Heart left ventricle (tissue), 16 donors: ENCODE data around the gene COL2A1. TPM values are rescaled to one million over a fixed set of nuclear protein-coding genes. Genes with fewer than 3 reads are reported as not detected.

Experiments
- ATAC-seq, 4 donors: fragments of 200-7000 bp; cut with Tn5 transposase; one replicate each; pipeline ENCODE4 v1.9.1; 2020 to 2022; ENCODE audit warnings: moderate library complexity in 4 of 4, mild to moderate bottlenecking in 3 of 4, moderate number of reproducible peaks in 1 of 4
- DNase-seq, 5 donors: peaks; one replicate each; pipeline ENCODE4 v3.0.0-alpha.2; 2020
- H3K27ac ChIP-seq, 12 donors: fragments of 200-600 bp; sonication (generic) in 4 of 12; one replicate each; pipeline versions ENCODE4 v1.5.0 to v1.8.0; 2016 to 2022; ENCODE audit warnings: mild to moderate bottlenecking in 2 of 12
- H3K27me3 ChIP-seq, 9 donors: fragments of 200-600 bp; sonication (generic) in 2 of 9; one replicate each; pipeline versions ENCODE4 v1.5.1 to v1.8.0; 2016 to 2022; ENCODE audit warnings: mild to moderate bottlenecking in 3 of 9
- H3K36me3 ChIP-seq, 9 donors: fragments of 200-600 bp; sonication (generic) in 2 of 9; one replicate each; pipeline versions ENCODE4 v1.5.0 to v1.8.0; 2018 to 2022; ENCODE audit warnings: mild to moderate bottlenecking in 2 of 9
- H3K4me1 ChIP-seq, 12 donors: fragments of 200-600 bp; sonication (generic) in 4 of 12; one replicate each; pipeline versions ENCODE4 v1.5.0 to v1.8.0; 2016 to 2022; ENCODE audit warnings: mild to moderate bottlenecking in 3 of 12
- H3K4me3 ChIP-seq, 12 donors: fragments of 200-600 bp; sonication (generic) in 4 of 12; one replicate each; pipeline versions ENCODE4 v1.5.0 to v1.8.0; 2017 to 2022; ENCODE audit warnings: mild to moderate bottlenecking in 9 of 12, moderate library complexity in 4 of 12
- H3K9me3 ChIP-seq, 12 donors: fragments of 200-600 bp; sonication (generic) in 4 of 12; one replicate each; pipeline versions ENCODE4 v1.5.0 to v1.8.0; 2016 to 2022; ENCODE audit warnings: mild to moderate bottlenecking in 1 of 12
- CTCF ChIP-seq, 12 donors: fragments of 200-600 bp; sonication (generic) in 4 of 12; IDR thresholded peaks; one replicate each; pipeline versions ENCODE4 v1.5.0 to v1.8.0; 2018 to 2022; ENCODE audit warnings: antibody characterized with exemption in 12 of 12, mild to moderate bottlenecking in 5 of 12
- POLR2A ChIP-seq, 2 donors: fragments of 450-650 bp; IDR thresholded peaks; one replicate each; pipeline ENCODE4 v1.6.1; 2017; ENCODE audit warnings: antibody characterized with exemption in 2 of 2, mild to moderate bottlenecking in 2 of 2, moderate library complexity in 2 of 2
- WGBS, 4 donors: extraction: QIAGEN DNeasy Blood & Tissue Kit in 2 of 4; methylation state at CpG; one replicate each; pipeline versions ENCODE4 v1.1.5 to v1.1.7; 2013 to 2018; 5-methylcytosine and 5-hydroxymethylcytosine counted together
- intact Hi-C, 10 donors: fragments of 100-400 bp; cut with DNase I; formaldehyde crosslinking; loops; one replicate each; pipeline versions ENCODE4 v1.11.1 to v1.14.2; 2022
- polyA plus RNA-seq, 2 donors: library from polyadenylated mRNA; stranded (reverse); fragments of 200-250 nt; gene quantifications; one replicate each; pipeline ENCODE4 v1.2.3, GENCODE V29; 2013
- total RNA-seq, 9 donors: library from RNA; depleted of rRNA in 2 of 9; stranded (reverse); fragments of >200 nt in 2 of 9; fragmentation: NEBNext Ultra II Directional in 3 of 9; extraction: Animal tissue kit (Norgen Biotek cat#: 25700) in 3 of 9; gene quantifications; one replicate each; pipeline versions ENCODE4 v1.1.0 to v1.2.4, GENCODE V29; 2016 to 2023
- donor health status: ischemic (EF 13 %, LVEDD 7.1; RV severe dilation, severe dysfunction).
- donor health status: healthy with polysubstance abuse.
- donor health status: DM: no; HTN: yes; CAD: no.
- donor health status: DM: no; HTN: no; CAD: no.
- donor health status: ischemic (EF 25% LVEDD 6.9; RV normal size, moderate dysfunction).
- donor health status: ischemic (EF 25% LVEDD 5.7; RV mildly dilated, moderate dysfunction).
- donor health status: healthy.
- donor health status: DM: yes; HTN: yes; CAD: no.
- donor health status: ischemic (EF 35%, LVEDD 5.7; RV mildly dilated, moderate dysfunction).
- donor health status: nonischemic (EF 11% LVEDD 7.7; RV severe dilation, severe dysfunction).
- donor health status: DM: yes; HTN: yes; CAD: no.
- donor health status: PGD.
- donor health status: ischemic (EF 29% LVEDD 5.4; RV normal size, mild dysfunction).
- donor health status: nonischemic (EF 23%, LVEDD 6.1; RV moderate dilation, normal function).

The COL2A1 gene
- total and polyA plus RNA-seq, 11 donors, result 0.04 to 0.39 (median 0.05) TPM; not detected in 8

DNA sequence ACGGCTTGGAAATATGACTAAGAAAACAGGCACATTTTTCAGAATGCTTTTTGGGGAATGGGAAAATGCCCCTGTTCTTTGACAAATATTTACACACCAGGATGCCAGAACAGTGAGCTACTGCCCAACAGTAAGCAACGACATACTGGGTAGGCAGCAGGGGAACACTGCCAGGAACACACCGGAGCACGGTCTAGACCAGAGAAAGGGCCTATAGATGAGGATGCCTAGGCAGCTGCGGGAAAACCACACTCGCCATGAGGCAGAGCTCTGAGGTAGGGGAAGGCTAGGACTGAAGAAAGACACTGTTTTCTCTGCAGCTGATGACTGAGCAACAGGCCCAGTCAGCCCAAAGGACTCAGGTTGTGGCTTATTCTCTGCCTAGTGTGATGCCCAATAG lies 45.9 kb upstream of the COL2A1 start:
- H3K27ac ChIP-seq, result no peak overlapping the region
- H3K36me3 ChIP-seq, result peaks cover 0 to 65% (median 45%) of the 10 kb centered on the region in 9 donors
- TF ChIP-seq POLR2A (IDR thresholded peaks at IDR 0.05) (no peak), CTCF (IDR thresholded peaks at IDR 0.05) (no peak)
- no peaks in the 10 kb centered on the region for H3K9me3 ChIP-seq
- ATAC-seq (no peak), DNase-seq (no peak)
- intact Hi-C loops, result no loop called here
- WGBS, 4 donors, result 92 to 96% (median 95%) methylated on average over 6 of the region's 6 CpGs
- no peaks in the 10 kb centered on the region for H3K27me3 ChIP-seq
- peaks cover 0 to 12% (median 3%) of the 10 kb centered on the region in 12 donors for H3K4me1 ChIP-seq
- H3K4me3 ChIP-seq, result no peak overlapping the region

- no peaks in the 10 kb centered on the region for H3K27me3 ChIP-seq
- intact Hi-C loops, result no loop called here
- no peaks in the 10 kb centered on the region for H3K4me1 ChIP-seq
- H3K9me3 ChIP-seq, result no peaks in the 10 kb centered on the region
- 91 to 100% (median 96%) methylated on average over 2 of the region's 2 CpGs for WGBS, 4 donors
- H3K27ac ChIP-seq, result no peak overlapping the region
- H3K4me3 ChIP-seq, result no peak overlapping the region
- peaks cover 0 to 83% (median 66%) of the 10 kb centered on the region in 9 donors for H3K36me3 ChIP-seq
- TF ChIP-seq POLR2A (IDR thresholded peaks at IDR 0.05) (no peak), CTCF (IDR thresholded peaks at IDR 0.05) (no peak)
- ATAC-seq (no peak), DNase-seq (no peak)
Measured at GRCh38 chr12:48045965-48046518, 41.8 kb upstream of the COL2A1 start.

DNA sequence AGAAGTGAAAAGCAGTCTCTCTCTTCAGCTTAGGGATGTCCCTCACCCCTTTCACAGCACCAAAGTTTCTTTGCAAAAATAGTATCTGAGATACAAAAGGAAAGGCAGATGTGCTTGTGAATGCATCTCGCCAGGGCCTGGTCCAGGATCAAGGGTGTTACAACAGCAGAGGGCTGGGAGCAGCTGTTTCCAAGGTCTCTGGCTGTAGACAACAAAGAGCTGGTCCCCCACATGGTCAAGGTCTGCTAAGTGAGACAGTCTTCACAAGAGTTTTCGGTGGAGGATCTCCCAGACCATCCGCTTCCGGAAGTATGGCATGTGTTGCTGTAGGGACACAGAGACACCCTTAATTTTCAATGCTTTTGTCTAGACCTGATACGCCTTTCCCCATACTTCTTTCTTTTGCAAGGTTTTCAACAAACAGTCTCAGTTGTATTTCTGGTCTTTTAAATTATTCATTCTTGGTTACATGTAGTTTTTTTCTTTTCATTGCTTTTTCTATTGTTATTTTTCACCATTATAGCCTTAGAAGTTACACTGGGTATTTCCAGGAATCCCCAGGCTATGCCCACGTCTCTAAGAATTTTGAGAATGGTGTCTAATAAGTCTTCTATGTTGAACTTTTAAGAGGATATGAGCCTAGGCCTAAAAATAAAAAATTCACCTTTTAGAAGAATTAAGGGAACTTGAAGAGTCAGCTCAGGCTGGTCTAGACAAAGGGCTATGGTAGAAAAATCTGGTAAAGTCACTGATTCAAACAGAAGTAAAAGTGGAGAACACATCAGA lies 41.0 kb upstream of the COL2A1 start:
- DNase-seq, result no peak
- Histone ChIP-seq H3K27me3 (no peaks in the 10 kb centered on the region), H3K4me1 (no peaks in the 10 kb centered on the region), H3K27ac (no peak overlapping the region), H3K9me3 (no peaks in the 10 kb centered on the region), H3K4me3 (no peak overlapping the region), H3K36me3 (peaks cover 0 to 78% (median 66%) of the 10 kb centered on the region in 9 donors)
- ATAC-seq, result no peak
- TF ChIP-seq POLR2A (IDR thresholded peaks at IDR 0.05) (no peak), CTCF (IDR thresholded peaks at IDR 0.05) (no peak)
- intact Hi-C loops, result no loop called here
- whole genome bisulfite sequencing, 4 donors, result 95 to 97% (median 96%) methylated on average over 6 of the region's 6 CpGs

GRCh38 chr12:48044396-48044795 lies 40.1 kb upstream of the COL2A1 start:
- WGBS, 4 donors, result 90 to 95% (median 93%) methylated on average over 7 of the region's 7 CpGs
- no peaks in the 10 kb centered on the region for H3K4me1 ChIP-seq
- H3K36me3 ChIP-seq, result peaks cover 0 to 70% (median 63%) of the 10 kb centered on the region in 9 donors
- no peaks in the 10 kb centered on the region for H3K27me3 ChIP-seq
- DNase-seq (no peak), ATAC-seq (no peak)
- intact Hi-C loops, result no loop called here
- no peak overlapping the region for H3K4me3 ChIP-seq
- H3K27ac ChIP-seq, result no peak overlapping the region
- TF ChIP-seq POLR2A (IDR thresholded peaks at IDR 0.05) (no peak), CTCF (IDR thresholded peaks at IDR 0.05) (no peak)
- H3K9me3 ChIP-seq, result no peaks in the 10 kb centered on the region
